Panc1 (cell line): ENCODE results near the gene XYLT1. TPM values are rescaled to one million over a fixed set of nuclear protein-coding genes. Genes with fewer than 3 reads are reported as not detected.

Experiments
- ATAC-seq: fragments of 200-7000 bp; cut with Tn5 transposase; 2 replicates; pipeline ENCODE4 v1.9.1; 2020; ENCODE audit warnings: mild to moderate bottlenecking, moderate library complexity
- BruUV-seq: library from RNA; stranded (reverse); fragments of 400-500 nt; replicated peaks from 2 replicates; lab custom pipeline; 2021; lab: Mats Ljungman, UMichigan
- CTCF ChIA-PET: fragments of 300-600 bp; sonication (Branson Sonifier 250); formaldehyde crosslinking; loops from one replicate; lab custom pipeline; 2022; ENCODE audit warnings: antibody characterized with exemption; lab: Charles Lee
- POLR2A ChIA-PET: fragments of 300-600 bp; sonication (Branson Sonifier 250); formaldehyde crosslinking; loops from one replicate; lab custom pipeline; 2022; ENCODE audit warnings: antibody characterized with exemption; lab: Charles Lee
- DNase-seq: peaks from one replicate; pipeline ENCODE4 v3.0.0-alpha.2; 2010; ENCODE audit warnings: low read depth, low spot score
- H3K27ac ChIP-seq: 2 replicates; pipeline ENCODE4 v1.5.1; 2011; ENCODE audit warnings: mild to moderate bottlenecking, low read length, inconsistent platforms
- H3K27me3 ChIP-seq: fragments of 200-500 bp; sonication (Bioruptor generic); 2 replicates; pipeline ENCODE4 v1.6.0; 2014; ENCODE audit warnings: low read length, inconsistent platforms; ENCODE audit not compliant: control insufficient read depth, insufficient read depth
- H3K36me3 ChIP-seq: fragments of 200-500 bp; sonication (Bioruptor generic); 2 replicates; pipeline ENCODE4 v1.5.1; 2014; ENCODE audit warnings: inconsistent platforms, mild to moderate bottlenecking, low read length, moderate library complexity; ENCODE audit not compliant: control insufficient read depth, insufficient read depth
- H3K4me1 ChIP-seq: 2 replicates; pipeline ENCODE4 v1.5.1; 2011; ENCODE audit warnings: inconsistent platforms, mild to moderate bottlenecking, low read length, moderate library complexity; ENCODE audit not compliant: control insufficient read depth, insufficient read depth
- H3K4me3 ChIP-seq, 2 experiments: 2 replicates each; pipeline ENCODE4 v1.5.1; 2011 to 2012; ENCODE audit warnings: low read depth in 2 of 2, low read length in 2 of 2, mild to moderate bottlenecking in 2 of 2, inconsistent platforms in 1 of 2, moderate library complexity in 1 of 2
- H3K9me3 ChIP-seq: fragments of 200-500 bp; sonication (Bioruptor generic); 2 replicates; pipeline ENCODE4 v1.5.1; 2014; ENCODE audit warnings: low read depth, mild to moderate bottlenecking, inconsistent platforms, low read length, moderate library complexity; ENCODE audit not compliant: control insufficient read depth, insufficient read depth
- CTCF ChIP-seq: fragments of 450-650 bp; IDR thresholded peaks from 2 replicates; pipeline ENCODE4 v1.5.1; 2017; ENCODE audit warnings: mild to moderate bottlenecking
- POLR2AphosphoS5 ChIP-seq: IDR thresholded peaks from 2 replicates; pipeline ENCODE4 v1.6.1; 2012; ENCODE audit warnings: mild to moderate bottlenecking, low read depth, low read length, moderate library complexity
- REST ChIP-seq, 2 experiments: IDR thresholded peaks; 2 replicates each; pipeline ENCODE4 v1.6.1; 2011 to 2012; ENCODE audit warnings: low read depth in 2 of 2, control low read depth in 1 of 2, low read length in 1 of 2, mild to moderate bottlenecking in 1 of 2, moderate library complexity in 1 of 2; ENCODE audit not compliant: insufficient read depth in 1 of 2
- TCF7L2 ChIP-seq: IDR thresholded peaks from 2 replicates; pipeline ENCODE4 v1.6.1; 2011; ENCODE audit warnings: mild to moderate bottlenecking, low read depth, low read length, inconsistent platforms
- in situ Hi-C: cut with HindIII; loops from 2 replicates; pipeline ENCODE4 v1.10.0; 2016; ENCODE audit warnings: low sequenced_read_pairs, low pct_unique_long_range_greater_than_20kb
- intact Hi-C: fragments of 100-400 bp; cut with micrococcal nuclease; formaldehyde crosslinking; loops from one replicate; pipeline ENCODE4 v1.10.0; 2022; ENCODE audit not compliant: unreplicated experiment
- total RNA-seq: library from RNA; stranded (reverse); gene quantifications from one replicate; pipeline ENCODE4 v1.2.1, GENCODE V29; 2021; ENCODE audit not compliant: unreplicated experiment

The XYLT1 gene
- total RNA-seq, 1 experiment from 2014 or later = 0.62 TPM

GRCh38 chr16:17339764-17340541, 130.8 kb downstream of the XYLT1 start:
- peaks cover 2% of the 10 kb centered on the region; the same call in 1 of the 2 replicates for H3K27me3 ChIP-seq
- DNase-seq = no peak
- in situ Hi-C loops (no loop called here), intact Hi-C loops (loop anchor here (10.0 kb wide), 1 partner anchor 65 kb away; no protein-coding TSS in a partner anchor)
- BruUV-seq = no TSS peak
- H3K4me3 ChIP-seq = no peak overlapping the region
- H3K9me3 ChIP-seq = no peaks in the 10 kb centered on the region
- CTCF ChIA-PET = interaction anchor here (0.6 kb wide), 1 partner anchor 31 kb away, joined by 3 read pairs; no protein-coding TSS in a partner anchor
- H3K27ac ChIP-seq = no peak overlapping the region
- no peaks in the 10 kb centered on the region for H3K36me3 ChIP-seq
- no peak for ATAC-seq
- no peak for TF ChIP-seq TCF7L2
- TF ChIP-seq CTCF = no peak
- POLR2A ChIA-PET = no interaction called here
- no peaks in the 10 kb centered on the region for H3K4me1 ChIP-seq

- Histone ChIP-seq H3K4me1 (no peaks in the 10 kb centered on the region), H3K9me3 (no peaks in the 10 kb centered on the region), H3K4me3 (no peak overlapping the region), H3K27ac (no peak overlapping the region), H3K27me3 (peaks cover 2% of the 10 kb centered on the region; the same call in 1 of the 2 replicates), H3K36me3 (no peaks in the 10 kb centered on the region)
- ATAC-seq (no peak), DNase-seq (no peak)
- intact Hi-C loops (loop anchor here (10.0 kb wide), 1 partner anchor 63 kb away; no protein-coding TSS in a partner anchor), in situ Hi-C loops (no loop called here)
- POLR2A ChIA-PET = no interaction called here
- TF ChIP-seq REST (IDR thresholded peaks at IDR 0.05; ENCODE audit: insufficient read depth in 1 of 2, low read depth in 2 of 2, low read length in 1 of 2) = no peak
- TF ChIP-seq POLR2AphosphoS5 = no peak
- no peak for TF ChIP-seq TCF7L2
- TF ChIP-seq CTCF = no peak
- CTCF ChIA-PET = no interaction called here
- BruUV-seq = no TSS peak
Measured at GRCh38 chr16:17338244-17338643, 132.5 kb downstream of the XYLT1 start.
